Suprapubic skin (tissue), 4 donors: ENCODE data around the gene ARID5B.

ENCODE experiments used
- EP300 ChIP-seq: sonication (generic); formaldehyde crosslinking; IDR thresholded peaks from one replicate; pipeline ENCODE4 v1.6.1; 2017; ENCODE audit warnings: antibody characterized with exemption
- POLR2A ChIP-seq, 2 donors: fragments of 450-650 bp; IDR thresholded peaks; one replicate each; pipeline ENCODE4 v1.6.1; 2017; ENCODE audit warnings: antibody characterized with exemption in 2 of 2, mild to moderate bottlenecking in 2 of 2, moderate library complexity in 2 of 2
- POLR2AphosphoS5 ChIP-seq, 3 donors: sonication (generic); formaldehyde crosslinking; IDR thresholded peaks; one replicate each; pipeline ENCODE4 v1.6.1; 2017; ENCODE audit warnings: antibody characterized with exemption in 3 of 3
- TF ChIP-seq, protein P1 (sequence below), 2 donors: fragments of 200-600 bp in 1 of 2; fragments of 450-650 bp in 1 of 2; sonication (generic) in 1 of 2; IDR thresholded peaks; one replicate each; pipeline ENCODE4 v1.5.1; 2016 to 2019; ENCODE audit warnings: antibody characterized with exemption in 2 of 2, mild to moderate bottlenecking in 1 of 2, moderate library complexity in 1 of 2

DNA sequence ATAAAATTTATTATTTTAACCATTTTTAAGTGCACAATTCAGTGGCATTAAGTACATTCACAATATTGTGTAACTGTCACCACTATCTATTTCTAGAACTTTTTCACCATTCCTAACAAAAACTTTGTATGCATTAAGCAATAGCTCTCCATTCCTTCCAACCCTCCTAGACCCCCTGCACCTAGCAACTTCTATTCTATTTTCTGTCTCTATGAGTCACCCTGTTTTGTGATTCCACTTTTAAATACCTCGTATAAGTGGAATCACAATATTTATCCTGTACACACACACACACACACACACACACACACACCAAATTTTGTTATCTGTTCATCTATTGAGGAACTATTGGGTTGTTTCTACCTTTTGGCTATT is 89.2 kb downstream of the ARID5B start:
- TF ChIP-seq POLR2A (IDR thresholded peaks at IDR 0.05) (no peak), EP300 (no peak), POLR2AphosphoS5 (IDR thresholded peaks at IDR 0.05) (no peak)
- TF ChIP-seq, protein P1, sequence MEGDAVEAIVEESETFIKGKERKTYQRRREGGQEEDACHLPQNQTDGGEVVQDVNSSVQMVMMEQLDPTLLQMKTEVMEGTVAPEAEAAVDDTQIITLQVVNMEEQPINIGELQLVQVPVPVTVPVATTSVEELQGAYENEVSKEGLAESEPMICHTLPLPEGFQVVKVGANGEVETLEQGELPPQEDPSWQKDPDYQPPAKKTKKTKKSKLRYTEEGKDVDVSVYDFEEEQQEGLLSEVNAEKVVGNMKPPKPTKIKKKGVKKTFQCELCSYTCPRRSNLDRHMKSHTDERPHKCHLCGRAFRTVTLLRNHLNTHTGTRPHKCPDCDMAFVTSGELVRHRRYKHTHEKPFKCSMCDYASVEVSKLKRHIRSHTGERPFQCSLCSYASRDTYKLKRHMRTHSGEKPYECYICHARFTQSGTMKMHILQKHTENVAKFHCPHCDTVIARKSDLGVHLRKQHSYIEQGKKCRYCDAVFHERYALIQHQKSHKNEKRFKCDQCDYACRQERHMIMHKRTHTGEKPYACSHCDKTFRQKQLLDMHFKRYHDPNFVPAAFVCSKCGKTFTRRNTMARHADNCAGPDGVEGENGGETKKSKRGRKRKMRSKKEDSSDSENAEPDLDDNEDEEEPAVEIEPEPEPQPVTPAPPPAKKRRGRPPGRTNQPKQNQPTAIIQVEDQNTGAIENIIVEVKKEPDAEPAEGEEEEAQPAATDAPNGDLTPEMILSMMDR (IDR thresholded peaks at IDR 0.05), result no peak
